ENCODE results near the gene PLPP2.
"Not testable (repeated sequence)": the region's sequence is repeated elsewhere in the genome, so short reads cannot be mapped to it uniquely, and the experiment has no call there.

Gene PLPP2

DNA sequence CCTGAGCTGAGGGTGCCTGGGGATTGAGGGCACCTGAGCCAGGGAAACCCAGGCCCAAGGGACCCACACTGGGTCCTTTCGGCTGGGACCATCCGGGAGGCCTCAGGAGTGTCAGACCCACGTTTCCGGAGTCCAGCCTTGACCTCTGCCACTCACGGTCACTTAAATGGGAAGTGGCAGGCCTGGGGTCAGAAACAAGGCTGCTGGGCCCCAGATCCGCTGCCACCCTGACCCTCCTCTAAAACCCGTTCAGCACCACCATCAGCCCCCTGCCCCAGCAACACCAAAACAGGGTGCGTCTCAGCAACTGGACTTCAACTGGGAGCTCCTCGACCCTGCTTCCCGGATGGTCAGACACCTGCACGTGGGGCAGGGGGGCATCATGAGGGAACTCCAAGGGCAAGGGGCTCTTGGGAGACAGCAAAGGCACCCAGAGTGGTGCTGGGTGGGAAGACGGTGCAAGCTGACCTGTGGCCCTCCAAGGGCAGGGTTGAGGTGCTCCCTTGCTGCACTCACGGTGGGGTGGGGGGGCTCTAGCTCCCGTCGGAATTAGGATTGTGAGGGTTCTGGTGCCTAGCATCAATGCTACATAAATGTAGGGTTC is 1.2 kb upstream of the PLPP2 start:
- no peak for DNase-seq

DNA sequence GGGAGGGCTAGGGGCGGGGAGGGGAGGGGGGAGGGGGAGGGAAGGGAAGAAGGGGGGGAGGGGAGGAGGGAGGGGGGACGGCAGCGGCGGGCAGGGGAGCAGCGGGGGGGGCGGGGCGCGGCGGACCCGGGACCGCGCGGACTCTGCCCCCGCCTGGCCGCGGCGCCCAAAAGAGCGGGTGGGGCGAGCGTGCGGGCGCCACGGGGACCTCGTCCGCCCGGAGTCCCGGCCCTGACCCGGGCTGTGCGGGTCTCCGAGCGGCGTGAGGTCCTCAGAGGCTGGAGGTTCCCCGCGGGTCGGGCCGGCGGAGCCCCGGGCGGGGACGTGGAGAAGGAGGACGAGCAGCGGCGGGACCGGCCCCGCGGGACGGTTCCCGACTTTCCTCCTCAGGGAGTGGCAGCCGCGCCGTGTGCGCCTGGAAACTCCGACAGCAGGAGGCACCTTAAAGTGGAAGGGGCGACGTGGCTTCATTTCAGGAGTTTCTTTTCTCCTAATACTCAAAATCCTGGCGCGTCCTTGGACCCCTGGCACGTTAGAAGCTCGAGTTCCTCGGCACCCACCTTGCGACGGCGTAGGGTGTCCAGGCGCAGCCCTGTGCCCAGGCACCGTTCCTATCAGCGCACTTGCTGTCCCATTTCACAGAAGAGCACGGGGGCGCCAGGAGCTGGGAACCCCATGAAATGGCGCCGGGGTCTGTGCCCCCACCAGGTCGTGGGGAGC is 518 bp upstream of the PLPP2 start:
- no peak for DNase-seq

DNA sequence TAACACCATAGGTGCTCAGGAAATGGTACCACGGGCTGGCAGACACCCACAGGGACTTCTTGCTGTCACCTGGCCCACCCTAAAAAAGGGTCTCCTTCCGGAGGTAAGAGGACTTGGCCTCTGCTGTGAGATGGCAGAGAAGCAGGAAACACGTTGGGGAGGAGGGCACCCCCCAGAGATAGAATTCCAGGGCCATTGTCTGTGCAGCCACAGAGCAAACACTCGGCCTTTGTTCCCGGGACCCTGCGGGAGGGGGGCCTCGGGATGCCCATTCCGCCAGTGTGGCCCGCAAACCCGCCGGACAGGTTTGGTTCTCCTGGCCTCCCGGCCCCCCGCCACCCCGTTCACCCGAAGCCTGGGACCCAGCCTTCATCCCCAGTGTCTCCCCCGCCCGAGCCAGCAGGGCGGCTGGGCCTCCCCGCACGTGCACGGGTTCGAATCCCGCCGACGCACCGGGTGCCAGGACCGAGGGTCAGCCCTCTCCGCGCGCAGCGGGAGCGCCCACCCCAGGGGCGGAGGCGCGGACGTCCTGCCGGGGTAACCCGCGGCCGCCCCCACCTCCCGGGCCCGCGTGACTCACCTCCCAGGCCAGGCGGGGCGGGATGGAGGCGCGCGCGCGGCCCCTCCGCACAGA is 714 bp downstream of the PLPP2 start:
- no peak for DNase-seq

DNA sequence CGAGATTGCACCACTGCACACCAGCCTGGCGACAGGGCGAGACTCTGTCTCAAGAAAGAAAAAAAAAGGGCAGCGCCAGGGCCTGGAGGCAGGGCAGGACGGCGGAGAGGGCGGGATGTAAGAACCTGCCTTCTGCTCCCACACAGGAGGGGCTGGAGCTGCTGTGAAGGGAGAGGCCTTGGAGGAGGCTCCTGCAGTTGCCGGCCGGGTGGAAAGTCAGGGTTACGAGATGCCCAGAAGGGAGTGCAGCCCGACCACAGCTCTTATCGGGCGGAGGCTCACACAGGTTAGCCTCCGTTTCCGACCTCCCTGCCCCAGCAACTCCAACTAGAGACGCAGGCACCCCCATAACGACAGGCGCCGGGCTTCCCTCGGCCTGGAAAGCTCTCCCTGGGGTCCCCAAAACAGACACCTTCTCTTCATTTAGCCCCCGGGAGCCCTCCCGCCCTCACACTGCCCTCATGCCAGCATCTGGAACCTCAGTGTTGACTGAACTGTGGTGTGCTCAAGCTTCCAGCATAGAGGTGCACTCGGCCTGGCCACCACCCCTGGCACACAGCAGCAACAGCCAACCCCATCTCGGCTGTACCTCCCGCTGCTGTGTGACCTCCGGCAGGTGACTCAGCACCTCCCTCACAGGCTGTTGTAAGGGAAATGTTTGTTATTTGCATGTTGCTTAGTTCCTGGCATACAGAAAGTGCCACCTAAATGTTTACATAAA is 1.4 kb downstream of the PLPP2 start:
- DNase-seq = no peak

DNA sequence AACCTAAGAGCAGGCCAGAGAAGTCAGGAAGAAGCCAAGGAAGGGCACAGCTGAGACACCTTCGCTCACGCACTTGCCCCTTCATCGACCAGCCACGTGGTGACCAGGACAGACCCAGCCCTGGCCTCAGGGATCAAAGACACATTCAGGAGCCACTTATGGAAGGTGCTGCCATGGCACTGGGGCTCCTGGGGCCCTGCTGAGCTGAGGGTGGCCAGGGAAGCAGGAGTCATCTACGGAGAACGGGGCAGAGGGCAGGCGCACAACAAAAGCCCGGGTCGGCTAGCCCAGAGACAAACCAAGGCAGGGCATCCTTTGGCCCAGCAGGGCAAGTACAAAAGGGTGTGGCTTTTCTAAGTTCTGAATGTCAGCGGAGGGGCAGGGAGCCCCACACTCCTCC is 2.3 kb downstream of the PLPP2 start:
- no peak for DNase-seq

DNA sequence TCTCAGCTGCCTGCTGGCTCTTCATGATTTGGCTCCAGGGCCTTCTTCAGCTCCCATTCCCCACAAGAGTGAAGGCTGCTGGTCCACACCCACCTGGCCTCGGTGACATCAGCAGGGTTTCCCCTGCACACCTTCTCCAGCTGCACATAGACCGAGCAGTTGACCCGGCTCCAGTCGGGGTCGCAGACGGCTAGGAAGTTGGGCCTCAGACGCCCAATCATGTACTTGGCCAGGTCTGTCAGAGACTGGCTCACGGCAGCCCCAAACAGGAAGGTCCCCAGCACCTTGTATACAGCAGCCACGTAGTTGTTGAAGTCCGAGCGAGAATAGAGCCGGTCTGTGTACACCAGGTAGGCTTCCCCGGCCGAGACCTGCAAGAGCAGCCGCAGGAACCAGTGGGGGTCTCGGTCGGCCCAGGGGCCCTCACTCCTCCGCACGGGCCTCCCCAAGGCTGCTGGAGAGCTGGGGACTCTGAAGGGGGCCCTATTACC is 3.8 kb downstream of the PLPP2 start:
- DNase-seq = no peak

DNA sequence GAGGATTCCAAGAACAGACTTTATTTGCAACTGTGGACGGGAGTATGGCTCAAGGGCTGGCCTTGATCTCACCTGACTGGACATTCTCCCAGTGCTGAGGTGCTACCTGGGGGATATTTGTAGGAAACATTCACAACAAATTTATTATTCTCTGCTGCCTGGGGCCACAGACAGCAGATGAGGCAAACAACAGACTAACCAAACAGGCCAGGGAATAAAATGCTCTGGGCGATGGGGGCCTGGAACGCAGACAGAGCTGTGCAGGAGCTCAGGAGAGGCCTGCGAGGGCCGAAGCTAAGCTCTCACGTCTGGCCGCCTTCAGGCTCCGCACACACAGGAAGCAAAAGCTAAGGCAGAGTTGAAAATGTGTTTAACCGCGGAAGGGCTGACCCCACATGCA is 7.8 kb downstream of the PLPP2 start:
- no peak for DNase-seq

DNA sequence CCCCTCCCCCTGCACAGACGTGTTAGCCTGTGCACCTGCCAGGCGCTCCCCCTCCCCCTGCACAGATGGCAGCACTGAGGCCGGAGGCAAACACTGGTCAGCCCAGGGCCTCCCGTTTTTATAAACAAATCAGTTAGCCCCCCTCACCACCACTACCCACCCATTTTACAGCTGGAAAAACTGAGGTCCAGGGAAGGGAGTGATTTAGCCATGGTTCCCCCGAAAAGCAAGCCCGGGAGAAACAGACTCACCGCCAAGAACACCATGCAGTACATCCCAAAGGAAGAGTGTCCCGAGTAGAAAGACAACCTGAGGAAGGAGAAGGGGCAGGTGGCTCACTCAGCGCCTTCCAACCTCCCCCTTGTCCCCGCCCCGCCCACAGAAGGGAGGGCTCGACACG is 8.7 kb downstream of the PLPP2 start:
- DNase-seq = no peak

DNA sequence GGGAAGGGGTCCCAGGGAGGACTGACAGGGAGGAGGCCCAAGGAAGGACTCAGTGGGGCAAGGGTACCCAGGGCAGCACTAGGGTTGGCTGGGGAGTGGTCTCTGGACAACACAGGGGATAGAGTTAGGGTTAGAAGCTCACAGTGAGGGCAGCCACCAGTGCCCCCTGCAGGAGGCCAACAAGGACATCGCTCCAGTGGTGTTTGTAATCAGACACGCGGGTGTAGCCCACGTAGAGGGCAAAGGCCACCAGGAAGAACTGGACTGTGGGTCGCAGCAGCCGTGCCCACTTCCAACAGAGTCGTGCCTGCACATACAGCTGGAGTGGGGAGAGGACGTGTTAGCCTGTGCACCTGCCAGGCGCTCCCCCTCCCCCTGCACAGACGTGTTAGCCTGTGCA is 9.2 kb downstream of the PLPP2 start:
- no peak for DNase-seq

DNA sequence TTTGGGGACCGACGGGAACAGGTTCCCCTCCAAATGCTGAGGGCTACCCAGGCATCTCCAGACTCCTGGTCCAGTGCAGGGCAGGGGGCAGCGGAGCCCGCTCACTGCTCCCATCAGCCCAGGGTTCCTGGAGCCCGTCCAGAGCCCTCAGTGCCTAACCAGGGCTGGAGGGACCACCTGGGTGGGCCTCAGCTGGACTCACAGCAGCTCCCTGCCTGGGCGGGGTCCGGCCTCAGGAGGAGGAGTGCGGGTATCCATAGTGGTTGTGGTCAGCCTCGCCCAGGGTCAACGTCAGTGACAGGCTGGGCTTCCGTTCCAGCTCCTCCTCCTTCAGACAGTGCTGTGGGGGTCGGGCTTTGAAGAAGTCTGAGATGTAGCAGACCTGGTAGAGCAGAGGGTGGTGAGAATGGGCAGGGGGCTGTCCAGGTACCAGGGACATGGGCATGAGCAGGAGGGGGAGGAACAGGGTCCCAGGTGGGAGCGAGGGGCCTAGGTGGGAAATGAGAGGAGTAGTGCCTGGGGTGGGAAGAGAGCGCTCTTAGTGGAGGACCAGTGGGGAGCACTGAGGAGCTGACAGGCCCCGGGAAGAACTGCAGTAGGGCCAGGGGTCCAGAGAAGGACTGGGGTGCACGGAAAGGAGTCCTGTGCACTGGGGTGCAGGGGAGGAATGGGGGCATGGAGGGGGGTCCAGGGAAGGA is 9.9 kb downstream of the PLPP2 start:
- no peak for DNase-seq

DNA sequence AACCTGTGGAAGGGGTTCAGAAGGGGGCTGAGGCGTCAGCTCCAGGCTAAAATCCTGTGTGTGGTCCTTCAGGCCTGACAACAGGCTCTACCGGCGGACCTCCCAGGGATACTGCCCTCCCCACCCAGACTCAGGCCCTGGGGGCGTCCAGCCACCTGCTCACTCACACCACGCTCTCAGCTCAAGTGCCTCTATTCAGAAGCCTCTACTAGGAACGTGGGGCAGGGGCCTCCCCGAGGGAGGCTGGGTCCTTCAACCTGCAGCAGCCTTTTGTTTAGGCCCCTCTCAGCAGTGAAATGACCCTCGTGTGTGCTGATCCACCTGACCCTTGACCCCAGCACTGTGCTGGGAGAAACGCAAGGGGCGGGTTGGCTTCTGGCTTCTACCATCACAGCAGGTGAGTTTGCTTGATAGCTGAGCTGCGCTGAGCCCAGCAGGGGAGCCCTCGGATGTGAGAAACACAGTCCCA is 10.6 kb downstream of the PLPP2 start:
- no peak for DNase-seq

DNA sequence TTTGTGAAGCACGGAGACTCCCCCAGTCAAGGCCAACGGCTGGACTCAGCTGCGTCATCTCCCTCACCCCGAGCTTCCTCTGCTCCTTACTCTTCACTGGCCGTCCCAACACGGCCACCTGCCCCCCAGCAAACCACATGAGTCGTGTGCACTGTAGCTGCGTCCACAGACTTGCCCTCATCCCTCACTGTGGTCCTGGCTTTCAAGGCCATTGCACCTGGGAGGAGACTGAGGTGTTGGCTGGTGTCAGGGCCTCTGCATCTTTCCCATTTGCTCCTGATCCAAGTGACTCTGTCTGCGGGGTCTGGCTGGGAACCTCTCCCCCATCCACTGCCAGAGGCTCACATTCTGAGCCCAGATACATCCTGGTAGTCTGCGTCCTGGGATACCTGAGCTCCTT is 11.5 kb downstream of the PLPP2 start:
- DNase-seq = no peak

DNA sequence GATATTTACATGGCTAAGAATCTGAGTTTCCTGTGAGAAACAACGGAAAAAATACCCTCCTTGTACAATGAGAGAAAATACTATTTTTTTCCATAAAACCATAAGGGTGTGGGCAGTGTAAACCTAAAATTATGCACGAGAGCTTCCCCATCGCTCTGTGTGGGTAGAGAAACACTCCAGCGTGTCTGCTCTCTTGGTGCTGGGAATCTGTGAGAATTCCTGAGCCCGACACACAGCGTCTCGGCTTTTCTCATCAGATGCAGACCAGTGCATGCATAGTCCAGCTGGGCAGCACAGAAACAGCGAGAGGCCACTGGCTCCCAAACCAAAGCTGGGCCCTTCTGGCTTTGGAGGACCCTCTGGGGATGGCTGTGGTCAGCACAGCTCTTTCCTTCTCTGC is 12.0 kb downstream of the PLPP2 start:
- no peak for DNase-seq

DNA sequence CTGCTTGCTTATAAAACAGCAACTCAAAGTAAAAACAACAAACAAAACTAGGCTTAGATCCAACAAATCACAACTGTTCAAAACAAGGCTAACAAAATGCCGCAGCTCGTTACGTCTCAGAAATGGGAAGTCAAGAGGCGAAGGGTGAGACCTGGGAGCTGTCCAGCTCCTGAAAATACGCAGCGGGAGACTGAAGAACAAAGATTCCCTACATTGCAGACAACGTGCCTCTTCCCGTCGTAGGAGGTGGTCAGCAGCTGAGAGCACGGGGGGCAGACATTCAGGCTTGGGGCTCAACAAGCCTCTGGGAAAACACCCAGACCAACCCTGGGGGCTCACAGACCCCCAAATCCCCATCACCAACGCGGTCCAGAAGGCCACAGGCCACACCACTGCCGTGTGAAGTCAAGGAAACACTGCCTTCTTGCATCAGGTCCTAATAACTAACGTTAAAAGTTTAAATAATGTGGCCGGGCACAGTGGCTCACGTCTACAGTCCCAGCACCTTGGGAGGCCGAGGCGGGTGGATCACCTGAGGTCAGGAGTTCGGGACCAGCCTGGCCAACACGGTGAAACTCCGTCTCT is 13.5 kb downstream of the PLPP2 start:
- no peak for DNase-seq

DNA sequence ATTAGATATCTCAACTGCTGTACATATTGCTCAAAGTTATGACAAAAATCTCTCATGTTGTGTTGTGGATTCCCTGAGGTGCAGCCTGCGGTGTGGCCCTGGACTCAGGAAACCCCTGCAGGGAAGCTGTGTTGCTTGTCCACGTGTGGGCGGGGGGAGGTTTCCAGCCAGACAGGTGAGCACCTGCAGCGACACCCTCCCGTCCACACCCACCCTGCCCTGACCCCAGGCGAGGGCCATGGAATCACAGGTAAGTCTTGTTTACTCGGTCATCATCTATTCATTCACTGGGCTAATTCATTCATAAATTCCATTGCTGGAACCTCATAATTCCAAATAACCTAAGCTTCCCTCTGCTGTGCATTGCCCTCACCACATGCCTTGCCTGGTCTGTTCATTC is 14.1 kb downstream of the PLPP2 start:
- DNase-seq = no peak

DNA sequence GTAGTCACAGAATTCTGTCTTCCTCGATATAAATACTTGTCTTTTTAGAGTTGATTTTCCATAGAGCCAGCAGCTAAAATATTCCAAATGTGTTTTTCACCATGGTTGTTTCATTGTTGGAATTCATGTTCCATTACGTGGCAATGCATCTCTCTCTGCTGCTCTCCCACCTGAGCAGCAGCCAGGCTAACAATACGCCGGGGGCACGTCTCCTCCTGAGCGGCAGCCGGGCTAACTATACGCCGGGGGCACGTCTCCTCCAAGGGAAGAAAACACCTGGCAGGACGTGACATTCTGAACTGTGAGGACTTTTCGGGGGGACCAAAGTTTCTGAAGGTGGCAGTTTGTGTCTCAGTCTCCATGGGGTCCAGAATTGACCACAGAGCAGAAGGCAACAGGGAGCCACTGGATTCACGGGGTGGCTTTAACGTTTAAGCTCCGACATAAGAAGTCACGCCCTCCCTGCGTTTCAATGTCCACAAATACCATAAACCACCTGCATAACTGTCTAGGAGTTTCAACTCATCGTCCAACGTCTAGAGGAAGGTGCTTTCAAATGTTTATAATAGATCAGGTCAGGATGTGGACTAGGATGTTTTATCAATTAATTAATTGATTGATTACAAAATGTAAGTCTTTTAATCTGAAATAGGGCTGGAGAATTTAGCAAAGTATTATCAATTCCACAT is 15.1 kb downstream of the PLPP2 start:
- DNase-seq = no peak

DNA sequence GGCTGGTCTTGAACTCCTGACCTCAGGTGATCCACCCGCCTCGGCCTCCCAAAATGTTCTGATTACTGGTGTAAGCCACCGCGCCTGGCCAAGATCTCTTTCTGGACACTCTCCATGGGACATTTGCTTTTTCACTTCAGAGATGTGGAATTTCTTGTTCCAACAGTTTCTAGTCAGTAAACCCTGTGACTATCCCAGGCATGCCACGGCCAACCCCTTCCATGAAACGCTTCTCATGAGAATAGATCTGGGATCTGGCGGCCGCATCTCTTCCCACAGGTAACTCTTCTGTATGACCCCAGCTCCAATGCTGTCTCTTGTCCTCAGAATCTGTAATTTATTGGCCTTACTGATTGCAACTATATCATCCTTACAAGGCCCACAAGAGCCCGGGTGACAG is 16.2 kb downstream of the PLPP2 start:
- no peak for DNase-seq

DNA sequence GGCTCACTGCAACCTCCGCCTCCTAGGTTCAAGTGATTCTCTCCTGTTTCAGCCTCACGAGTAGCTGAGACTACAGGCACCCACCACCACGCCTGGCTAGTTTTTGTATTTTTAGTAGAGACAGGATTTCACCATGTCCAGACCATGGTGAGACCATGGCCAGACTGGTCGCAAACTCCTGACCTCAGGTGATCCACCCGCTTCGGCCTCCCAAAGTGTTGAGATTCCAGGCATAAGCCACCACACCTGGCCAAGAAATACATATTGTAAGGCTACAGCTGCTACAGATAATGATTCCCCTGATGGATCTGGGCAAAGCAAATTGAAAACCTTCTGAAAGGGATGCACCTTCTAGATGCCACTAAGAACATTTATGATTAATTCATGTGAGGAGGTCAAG is 17.8 kb downstream of the PLPP2 start:
- DNase-seq = no peak

DNA sequence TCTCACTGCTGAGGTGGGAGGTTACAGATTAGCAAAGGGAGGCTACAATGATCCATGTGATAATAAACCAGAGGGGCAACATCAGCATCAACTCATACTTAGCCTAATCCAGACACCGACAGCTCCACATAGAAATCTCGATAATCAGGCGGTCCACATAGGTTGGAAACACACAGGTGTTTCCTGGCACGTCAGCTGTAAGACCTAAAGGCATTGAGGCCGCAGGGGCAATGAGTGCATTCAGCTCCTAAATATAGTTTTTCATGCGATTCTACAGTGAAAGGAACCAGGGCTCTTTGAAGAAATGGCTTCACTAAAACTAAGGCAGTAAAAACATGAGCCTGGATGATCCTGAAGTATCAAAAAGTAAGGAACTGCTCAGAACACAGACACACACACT is 19.3 kb downstream of the PLPP2 start:
- no peak for DNase-seq

DNA sequence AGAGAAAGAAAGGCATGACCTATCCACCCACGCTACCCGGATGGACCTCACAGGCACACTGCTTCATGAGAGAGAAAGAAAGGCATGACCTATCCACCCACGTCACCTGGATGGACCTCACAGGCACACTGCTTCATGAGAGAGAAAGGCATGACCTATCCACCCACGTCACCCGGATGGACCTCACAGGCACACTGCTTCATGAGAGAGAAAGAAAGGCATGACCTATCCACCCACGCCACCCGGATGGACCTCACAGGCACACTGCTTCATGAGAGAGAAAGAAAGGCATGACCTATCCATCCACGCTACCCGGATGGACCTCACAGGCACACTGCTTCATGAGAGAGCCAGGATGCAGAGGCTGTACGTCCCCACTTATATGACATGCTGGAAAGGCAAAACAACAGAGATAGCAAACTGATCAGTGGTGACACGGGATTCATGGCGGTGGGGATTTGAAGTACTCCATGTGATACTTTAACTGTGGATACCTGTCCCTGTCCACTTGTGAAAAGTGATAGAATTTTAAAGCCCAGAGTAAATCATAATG is 20.4 kb downstream of the PLPP2 start:
- DNase-seq = not testable (repeated sequence)

DNA sequence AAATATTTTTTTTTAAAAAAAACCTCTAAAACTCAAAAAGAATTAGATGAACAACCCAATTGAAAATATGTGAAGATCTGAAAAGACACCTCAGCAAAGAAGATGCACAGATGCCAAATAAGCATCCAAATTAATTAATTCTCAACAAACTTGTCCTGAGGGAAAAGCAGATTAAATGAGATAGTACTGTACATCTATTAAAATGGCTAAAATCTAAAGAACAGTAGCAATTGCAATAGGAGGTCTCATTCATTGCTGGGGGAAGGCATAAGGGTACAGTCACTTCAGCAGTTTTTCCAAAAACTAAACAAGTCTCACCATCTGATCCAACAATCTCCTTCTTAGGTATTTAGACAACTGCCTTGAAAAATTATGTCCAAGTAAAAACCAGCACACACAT is 22.0 kb downstream of the PLPP2 start:
- no peak for DNase-seq

DNA sequence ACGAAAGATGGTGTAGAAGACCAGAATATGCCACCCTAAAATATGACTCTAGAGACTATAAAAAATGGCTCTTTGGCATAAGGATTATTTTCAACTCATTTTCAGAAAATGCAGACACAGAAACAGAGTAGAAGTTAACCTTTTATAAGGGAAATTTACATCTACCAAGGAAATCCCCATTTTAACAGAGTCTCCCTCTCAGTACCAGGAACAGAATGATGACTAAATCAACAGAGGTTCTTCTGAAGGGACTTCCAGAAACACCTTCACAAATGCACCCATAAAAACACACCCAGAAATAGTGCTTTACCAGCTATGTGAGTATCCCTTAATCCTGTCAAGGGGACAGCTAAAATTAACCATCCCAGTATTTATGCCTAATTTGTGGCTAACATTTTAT is 29.1 kb downstream of the PLPP2 start:
- no peak for DNase-seq
